Measurements from ENCODE around the gene TRDN.
"Not testable (repeated sequence)": the region's sequence is repeated elsewhere in the genome, so short reads cannot be mapped to it uniquely, and the experiment has no call there.

Gene TRDN

DNA sequence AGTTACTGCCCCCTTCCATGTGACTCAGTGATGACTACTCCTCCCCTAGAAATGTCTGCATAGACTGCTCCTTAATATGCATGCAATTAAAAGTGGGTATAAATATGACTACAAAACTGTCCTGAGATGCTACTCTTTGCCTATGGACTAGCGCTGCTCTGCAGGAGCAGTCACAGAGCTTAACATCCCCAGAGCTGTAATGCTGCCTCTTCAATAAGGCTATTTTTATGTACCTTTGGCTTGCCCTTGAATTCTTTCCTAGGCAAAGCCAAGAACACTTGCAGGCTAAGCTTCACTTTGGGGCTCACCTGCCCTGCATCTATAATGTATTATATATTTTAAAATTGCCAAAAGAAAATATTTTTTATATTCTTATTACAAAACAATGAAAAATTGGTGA is 341.6 kb downstream of the TRDN start:
- no peak for DNase-seq (ENCODE audit: low read depth in 2 of 2)

DNA sequence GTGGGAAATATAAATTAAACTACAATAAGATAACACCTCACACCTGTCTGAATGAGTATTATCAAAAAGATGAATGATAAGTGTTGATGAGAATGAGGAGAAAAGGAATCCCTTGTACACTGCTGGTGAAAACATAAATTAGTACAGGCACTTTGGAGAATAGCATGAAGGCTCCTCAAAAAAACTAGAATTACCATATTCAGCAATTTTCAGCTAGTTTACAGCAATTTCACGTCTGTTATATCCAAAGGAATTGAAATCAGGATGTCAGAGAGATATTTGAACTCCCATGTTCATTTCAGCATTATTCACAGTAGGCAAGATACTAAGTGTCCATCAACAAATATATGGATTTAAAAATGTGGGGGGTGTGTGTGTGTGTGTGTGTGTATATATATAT is 348.1 kb downstream of the TRDN start:
- DNase-seq (ENCODE audit: low read depth in 2 of 2) = no peak

DNA sequence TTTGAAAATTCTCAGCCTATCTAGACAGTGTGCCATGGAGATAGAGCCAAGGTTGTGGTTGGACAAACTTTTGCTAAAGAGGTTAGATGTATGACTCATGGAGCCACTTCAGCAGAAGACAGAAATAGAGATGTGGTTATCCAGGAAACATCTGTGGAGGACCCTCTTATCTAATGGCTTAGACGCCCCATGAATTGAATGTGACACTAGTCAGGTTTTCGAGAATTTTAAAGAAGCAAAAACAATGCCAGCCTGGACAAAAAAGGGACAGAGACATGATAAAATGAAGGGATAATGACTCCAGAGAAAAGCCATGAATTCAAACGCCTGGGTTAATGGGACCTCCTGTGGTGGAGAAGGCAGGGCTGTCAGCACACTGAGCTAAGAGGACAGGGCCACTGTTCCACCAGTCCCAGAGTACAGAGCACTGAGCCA is 360.2 kb downstream of the TRDN start:
- no peak for DNase-seq (ENCODE audit: low read depth in 2 of 2)

DNA sequence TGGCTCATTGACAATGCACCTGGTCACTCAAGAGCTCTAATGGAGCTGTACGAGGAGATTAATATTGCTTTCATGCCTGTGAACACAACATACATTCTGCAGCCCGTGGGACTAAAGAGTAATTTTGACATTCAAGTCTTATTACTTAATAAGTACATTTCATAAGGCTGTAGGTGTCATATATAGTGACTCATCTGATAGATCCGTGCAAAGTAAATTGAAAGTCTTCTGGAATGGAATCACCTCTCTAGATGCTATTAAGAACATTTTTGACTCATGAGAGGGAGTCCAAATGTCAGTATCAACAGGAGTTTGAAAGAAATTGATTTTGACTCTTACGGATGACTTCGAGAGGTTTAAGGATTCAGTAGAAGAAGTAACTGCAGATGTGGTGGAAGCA is 372.8 kb downstream of the TRDN start:
- no peak for DNase-seq (ENCODE audit: low read depth in 2 of 2)

DNA sequence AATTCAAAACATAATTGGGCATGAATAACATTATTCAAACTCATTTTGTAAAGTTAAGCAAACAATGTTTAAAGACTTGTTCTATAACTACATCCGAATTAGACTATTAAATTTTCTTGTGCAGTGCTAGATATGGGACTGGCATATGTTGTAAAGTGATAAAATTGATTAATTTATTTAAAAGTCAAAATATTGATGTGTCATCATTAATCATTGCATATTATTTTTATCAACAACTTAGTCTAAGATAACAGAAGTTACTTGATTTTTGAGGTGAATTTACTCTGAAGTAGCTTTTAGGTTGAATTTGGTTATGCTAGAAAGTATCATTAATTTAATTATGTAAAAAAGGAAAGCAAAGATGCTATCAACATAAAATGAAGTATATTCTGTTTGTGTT is 396.1 kb downstream of the TRDN start:
- no peak for DNase-seq (ENCODE audit: low read depth in 2 of 2)

DNA sequence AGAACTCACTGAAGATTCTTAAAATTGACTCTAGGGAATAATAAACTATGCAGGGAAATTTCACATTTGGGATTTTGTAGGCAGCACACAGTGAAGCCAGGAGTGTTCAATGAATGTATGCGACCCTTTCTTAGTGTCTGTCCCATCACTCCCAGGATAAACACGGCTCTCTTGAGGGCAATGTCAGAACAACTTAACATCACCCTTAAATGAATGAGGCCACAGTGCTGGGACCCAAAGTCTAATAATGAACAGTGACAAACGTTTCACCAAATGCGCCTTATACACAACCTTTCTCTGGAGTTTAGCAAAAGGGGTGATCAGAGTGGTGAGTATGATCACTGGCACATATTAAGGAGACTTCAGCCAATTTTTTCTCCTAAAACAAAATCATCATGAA is 403.4 kb downstream of the TRDN start:
- DNase-seq (ENCODE audit: low read depth in 2 of 2) = no peak

DNA sequence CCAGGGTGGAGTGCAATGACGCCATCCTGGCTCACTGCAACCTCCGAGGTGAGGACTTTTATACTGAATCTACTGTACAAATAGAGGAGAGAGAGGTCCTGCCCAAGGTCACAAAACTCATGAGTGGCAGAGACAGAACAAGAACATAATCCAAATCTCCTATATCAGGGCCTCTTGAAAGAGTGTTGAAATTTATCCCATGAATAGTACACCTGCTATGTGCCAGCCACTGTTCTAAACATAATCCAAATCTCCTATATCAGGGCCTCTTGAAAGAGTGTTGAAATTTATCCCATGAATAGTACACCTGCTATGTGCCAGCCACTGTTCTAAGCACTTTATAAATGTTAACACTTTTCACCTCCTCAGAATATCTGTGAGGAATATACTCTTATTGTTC is 409.0 kb downstream of the TRDN start:
- DNase-seq (ENCODE audit: low read depth in 2 of 2) = not testable (repeated sequence)

DNA sequence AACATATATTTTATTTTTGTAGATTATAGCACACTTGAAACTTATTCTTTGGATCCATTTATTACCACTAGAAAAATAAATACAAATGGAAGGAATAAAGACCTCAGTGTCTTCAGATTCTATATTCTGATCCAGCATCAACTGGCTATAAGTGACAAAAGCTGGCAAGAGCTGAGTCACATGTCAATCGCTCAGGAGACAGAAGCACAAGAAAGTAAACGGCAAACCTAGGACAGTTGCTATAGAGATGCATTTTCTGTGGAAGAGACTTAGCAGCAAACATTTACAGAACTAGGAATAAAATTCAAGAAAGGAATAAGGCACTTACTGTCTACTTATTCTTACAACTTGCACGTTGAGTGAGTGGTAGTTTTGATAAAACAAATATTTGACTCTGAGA is 410.4 kb downstream of the TRDN start:
- DNase-seq (ENCODE audit: low read depth in 2 of 2) = no peak

DNA sequence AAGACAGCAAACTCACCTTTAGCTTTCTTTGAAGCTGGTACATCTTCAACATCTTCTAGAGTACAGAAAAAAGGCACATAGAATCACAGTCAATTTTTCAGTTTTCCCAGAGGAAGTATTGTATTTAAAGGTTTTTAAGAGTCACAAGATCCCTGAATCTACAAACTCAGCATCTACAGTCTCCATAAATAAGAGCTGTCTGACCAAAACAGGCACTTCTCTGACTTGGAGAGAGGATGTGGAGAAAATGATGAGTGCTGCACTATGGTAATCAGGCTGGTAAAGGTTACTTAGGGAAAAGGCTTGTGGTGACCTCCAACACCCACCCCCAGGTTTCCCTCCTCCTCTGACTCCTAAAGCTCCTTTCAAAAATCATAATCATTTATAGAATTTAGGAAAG is 412.7 kb downstream of the TRDN start:
- DNase-seq (ENCODE audit: low read depth in 2 of 2) = no peak

DNA sequence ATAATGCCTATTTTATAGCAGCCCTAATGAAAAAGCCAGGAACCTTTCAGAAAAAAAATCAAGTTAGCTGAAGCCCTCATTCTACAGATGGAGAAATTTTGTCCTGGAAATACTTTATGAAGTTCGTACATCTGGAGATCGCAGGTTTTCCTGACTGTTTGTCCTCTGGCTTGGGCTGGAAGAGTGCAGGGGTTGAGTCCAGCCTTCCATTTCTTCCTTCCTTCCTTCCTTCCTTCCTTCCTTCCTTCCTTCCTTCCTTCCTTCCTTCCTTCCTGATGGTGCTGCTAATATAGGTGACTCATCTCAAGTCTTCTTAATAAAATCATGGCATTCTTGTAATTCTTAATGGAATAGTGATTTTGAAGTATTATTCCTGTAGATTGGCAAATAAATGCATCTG is 413.3 kb downstream of the TRDN start:
- DNase-seq (ENCODE audit: low read depth in 2 of 2) = no peak

DNA sequence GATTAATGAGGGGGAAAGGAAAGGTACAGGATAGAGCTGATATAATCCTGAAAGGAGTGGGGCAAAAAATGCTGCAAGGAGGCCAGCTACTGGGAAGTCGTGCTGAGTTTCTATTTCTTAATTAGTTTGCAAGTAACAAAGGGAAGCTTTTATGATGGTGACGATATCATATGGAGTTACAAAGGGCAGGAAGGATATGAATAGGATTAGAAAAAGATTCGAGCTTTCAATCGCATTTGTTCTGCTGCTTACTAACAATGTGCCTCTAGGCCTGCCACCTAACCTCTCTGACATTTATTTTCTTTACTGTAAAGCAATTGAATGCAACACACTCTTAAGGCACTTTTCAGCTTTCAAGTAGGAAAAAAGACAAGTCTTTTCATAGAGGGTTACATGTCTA is 421.5 kb downstream of the TRDN start:
- DNase-seq (ENCODE audit: low read depth in 2 of 2) = no peak

DNA sequence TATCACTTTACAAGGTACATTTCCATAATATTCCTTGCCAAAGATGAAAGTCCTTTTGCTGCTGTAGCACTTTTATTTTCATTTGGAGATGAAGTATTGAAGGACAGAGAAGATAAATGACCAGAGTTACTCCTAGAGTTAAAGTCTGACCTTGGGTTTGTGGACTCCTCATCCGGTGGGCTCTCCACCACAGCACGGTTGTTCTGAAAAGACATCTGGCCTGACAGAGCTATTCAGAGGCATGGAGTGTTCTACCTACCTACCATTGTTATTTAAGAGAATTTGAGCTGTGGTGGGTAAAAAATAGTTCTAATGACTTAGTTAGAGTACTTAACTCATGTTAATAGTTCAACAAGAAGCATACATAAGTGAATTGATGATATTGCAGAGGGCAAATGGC is 422.3 kb downstream of the TRDN start:
- no peak for DNase-seq (ENCODE audit: low read depth in 2 of 2)

DNA sequence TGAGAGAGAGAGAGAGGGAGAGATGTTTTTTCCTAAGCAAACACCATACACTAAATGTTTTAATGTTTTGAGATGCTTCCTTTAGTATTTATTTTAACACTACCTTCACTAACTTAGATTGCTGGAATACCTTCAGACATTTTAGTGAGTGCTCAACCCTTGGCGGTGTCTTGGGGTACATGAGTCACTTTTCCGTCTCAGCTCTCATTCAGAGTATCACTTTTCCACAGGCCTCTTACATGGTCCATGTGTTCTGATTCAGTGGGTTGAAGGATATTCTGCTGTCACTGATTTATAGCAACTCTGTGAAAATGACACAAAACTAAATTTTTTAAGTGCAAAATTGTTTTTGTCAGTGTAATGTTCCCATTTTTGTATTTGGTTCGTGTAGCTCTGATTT is 422.8 kb downstream of the TRDN start:
- no peak for DNase-seq (ENCODE audit: low read depth in 2 of 2)

DNA sequence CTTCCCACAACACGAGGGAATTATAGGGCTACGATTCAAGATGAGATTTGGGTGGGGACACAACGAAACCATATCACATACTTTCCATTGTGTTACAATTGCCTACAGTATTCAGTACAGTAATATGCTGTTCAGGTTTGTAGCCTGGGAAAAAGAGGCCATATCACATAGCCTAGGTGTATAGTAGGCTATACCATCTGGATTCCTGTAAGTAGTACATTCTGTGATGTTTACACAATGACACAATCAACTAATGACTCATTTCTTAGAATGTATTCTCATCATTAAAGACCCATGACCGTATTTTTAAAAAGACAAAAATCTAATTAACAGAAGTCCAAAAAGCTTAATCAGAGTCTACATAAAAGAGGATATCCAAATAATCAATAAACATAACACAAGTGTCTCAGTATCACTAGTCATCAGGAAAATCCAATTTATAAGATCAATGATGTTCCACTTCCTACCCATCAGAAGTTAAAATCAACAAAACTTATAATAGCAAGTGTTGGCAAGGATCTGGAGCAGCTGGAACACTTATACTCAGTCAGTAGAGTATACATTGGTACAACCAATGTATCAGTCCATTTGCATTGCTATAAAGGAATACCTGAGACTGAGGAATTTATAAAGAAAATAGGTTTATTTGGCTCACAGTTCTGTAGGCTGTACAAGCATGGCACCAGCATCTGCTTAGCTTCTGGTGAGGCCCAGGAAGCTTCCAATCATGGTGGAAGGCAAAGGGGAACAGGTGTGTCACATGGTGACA is 424.8 kb downstream of the TRDN start:
- DNase-seq (ENCODE audit: low read depth in 2 of 2) = no peak

DNA sequence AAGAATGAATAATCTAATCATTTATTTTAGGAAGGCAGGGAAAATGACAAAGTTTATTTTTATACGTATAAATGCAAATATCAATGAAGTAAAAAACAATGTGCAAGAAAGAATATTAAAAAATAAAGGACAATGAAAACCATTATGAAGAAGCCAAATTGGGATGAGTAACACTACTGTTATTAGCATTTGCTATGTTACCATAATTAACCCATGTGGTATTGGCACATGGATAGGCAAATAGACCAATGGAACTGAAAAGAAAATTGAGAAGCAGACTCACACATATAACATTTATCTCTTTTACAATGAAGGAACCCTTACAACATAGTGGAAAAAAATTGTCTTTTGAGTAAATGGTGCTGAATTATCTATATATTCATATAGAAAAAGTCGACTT is 426.1 kb downstream of the TRDN start:
- DNase-seq (ENCODE audit: low read depth in 2 of 2) = no peak

DNA sequence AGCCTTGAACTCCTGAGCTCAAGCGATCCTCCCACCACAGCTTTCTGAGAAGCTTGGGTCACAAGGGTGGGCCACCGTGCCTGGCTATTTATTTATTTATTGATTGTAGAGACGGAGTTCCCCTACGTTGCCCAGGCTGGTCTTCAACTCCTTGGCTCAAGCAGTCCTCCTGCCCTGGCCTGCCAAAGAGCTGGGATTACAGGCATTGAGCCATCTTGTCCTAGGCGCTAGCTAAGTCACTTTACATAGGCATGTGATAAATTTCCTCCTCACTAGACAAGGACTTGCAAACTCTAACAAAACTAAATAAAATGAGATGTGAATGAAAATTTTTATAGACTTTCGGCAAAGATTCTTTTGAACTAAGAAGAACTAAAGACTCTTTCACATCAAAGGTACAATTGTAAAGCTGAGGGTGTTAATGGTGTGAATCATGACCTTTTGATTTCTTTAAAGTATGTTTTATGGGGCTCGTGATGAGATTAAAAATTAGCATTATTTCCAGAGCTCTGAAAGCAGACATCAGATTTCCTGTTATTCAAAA is 428.7 kb downstream of the TRDN start:
- DNase-seq (ENCODE audit: low read depth in 2 of 2) = no peak

DNA sequence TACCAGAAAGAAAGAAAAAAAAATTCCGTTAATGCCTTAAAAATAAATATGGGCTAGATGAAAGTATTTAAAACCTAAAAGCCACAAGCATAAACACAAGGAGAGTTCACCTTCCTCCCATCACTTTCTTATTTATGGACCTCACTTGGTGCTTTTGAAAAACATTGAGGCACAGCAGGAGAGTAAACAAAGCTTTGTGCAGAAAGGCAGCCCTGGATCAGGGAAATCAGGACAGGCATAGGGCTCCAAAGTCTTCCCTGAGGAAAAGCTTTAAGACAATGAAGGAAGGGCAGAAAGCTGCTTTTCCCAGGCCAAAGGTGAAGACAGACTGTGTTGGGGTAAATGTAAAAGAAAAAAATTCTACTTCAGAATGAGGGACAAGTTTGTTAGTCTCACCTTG is 432.8 kb downstream of the TRDN start:
- no peak for DNase-seq (ENCODE audit: low read depth in 2 of 2)

DNA sequence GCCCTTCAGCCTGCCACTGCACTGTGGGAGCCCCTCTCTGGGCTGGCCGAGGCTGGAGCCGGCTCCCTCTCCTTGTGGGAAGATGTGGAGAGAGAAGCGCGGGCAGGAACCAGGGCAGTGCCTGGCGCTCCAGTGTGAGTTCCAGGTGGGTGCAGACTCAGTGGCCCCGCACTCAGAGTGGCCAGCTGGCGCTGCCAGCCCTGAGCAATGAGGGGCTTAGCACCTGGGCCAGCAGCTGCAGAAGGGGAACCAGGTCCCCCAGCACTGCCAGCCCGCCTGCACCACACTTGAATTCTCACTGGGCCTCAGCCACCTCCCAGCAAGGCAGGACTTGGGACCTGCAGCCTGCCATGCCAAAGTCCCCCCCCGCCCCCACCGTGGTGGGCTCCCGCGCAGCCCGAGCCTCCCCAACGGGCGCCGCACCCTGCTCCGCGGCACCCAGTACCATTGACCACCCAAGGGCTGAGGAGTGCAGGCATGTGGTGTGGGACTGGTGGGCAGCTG is 434.8 kb downstream of the TRDN start:
- no peak for DNase-seq (ENCODE audit: low read depth in 2 of 2)

DNA sequence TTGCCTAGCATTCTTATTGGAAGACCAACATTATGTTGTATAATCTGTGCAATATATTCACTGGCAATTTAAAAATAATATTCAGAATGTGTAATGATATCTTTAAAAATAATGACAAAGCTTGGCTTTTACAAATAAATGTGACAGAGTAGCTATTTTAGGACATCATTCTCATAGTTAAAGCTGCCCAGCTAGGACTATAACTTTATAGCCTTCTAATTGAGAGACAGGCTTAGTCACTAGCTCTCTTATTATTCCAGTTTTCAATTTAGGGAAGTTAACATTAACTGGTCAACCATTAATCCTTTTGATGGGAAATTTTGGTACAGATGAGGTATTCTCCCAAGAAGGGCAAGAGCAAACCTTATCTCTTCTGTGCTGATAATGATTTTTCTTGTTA is 443.5 kb downstream of the TRDN start:
- DNase-seq (ENCODE audit: low read depth in 2 of 2) = no peak

DNA sequence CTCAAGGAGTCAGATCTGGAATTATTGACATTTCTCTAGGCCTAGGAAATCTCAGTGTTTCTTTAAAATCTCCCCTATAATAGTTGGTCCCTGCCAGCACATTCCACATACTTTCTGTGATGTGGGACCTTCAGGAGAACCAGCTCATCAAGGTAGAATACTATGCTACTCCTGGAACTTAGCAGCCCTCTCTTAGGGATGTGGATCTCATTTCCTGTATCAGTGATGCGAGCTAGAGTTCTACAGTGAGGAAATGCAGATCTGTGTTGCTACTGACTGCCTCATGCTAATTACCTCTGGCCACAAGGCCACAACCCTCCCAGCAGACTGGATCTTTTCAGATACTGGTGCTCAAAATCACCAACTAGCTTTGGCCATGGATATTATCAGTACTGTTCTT is 446.9 kb downstream of the TRDN start:
- DNase-seq (ENCODE audit: low read depth in 2 of 2) = no peak

DNA sequence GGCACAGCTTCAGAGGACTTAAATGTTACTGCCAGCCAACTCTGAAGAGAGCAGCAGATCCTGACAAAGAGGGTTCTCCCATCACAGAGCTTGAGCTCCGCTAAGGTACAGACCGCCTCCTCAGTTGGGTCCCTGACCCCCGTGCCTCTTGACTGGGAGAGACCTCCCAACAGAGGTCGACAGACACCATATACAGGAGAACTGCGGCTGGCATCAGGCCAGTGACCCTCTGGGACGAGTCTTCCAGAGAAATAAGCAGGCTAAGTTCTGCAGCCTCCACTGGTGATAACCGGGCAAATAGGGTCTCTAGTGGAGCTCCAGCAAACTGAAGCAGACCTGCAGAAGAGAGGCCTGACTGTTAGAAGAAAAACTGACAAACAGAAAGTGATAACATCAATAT is 453.8 kb downstream of the TRDN start:
- DNase-seq (ENCODE audit: low read depth in 2 of 2) = no peak

DNA sequence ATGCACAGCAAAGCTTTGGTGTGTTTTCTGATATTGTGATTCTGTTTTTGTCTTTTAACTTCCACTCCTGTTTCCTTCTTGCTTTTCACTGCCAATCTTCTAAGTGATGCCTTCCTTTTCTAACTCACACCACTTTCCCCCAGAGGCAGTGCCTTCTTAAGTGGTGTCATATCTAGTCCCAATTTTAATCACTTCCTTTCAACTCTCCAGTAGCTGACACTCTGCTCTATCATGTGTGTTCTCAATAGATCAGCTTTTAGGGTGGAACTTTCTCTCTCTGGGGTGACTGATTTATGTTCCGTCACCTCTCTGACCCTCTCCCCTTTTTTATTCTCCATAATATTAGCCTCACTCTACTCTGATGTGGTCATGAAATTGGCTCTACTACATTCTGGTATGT is 460.0 kb downstream of the TRDN start:
- DNase-seq (ENCODE audit: low read depth in 2 of 2) = no peak

DNA sequence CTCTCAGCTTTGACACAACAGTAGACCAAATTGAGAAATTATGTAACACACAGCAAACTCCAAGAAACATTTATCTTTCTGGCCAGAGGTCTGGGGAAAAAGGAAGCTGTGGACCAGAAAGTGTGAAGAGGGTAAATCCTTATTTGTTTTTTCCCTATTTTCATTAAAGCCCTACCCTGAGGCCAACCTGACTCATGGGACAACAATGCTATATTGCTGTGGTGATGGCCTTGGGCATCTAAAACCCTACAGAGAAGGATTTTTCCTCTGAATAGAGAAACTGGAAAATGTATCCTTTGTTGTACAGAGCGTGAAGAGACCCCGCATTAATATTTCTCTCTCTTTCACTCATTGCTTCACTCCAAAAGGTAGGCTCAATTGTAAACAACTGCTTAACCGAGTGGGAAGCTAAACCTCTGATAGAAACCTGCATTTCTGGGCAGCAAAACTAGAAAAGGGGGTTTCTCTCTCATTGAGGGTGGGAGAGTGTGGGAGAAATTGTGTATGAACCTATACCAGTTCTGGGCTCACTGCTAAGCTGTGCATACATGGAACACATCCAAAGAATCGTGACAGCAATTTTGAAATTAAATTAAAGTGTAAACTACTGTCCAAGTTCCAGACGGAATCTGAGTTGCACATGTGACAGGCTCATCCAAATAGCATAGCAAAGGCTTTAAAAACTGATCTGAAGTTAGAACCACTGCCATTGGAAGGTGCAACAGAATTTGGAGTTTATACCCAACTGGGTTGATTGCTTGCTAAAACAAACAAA is 465.2 kb downstream of the TRDN start:
- DNase-seq (ENCODE audit: low read depth in 2 of 2) = no peak
